Measurements from ENCODE around the gene IFIT1. TPM values are rescaled to one million over a fixed set of nuclear protein-coding genes. Genes with fewer than 3 reads are reported as not detected.

Gene IFIT1
- total RNA-seq, 1 donor from 2014 or later = 51.1 TPM

- no peak for ATAC-seq
- no peaks in the 10 kb centered on the region for H3K36me3 ChIP-seq
Measured at GRCh38 chr10:89379103-89379502, 13.3 kb upstream of the IFIT1 start.

GRCh38 chr10:89382757-89383156 lies 9.7 kb upstream of the IFIT1 start:
- TF ChIP-seq CTCF (IDR thresholded peaks at IDR 0.05) = no peak
- H3K4me1 ChIP-seq = no peaks in the 10 kb centered on the region
- no peaks in the 10 kb centered on the region for H3K27me3 ChIP-seq
- intact Hi-C loops (cut with DNase I) = no loop called here
- DNase-seq = no peak
- no peak overlapping the region for H3K4me3 ChIP-seq
- H3K36me3 ChIP-seq = no peaks in the 10 kb centered on the region
- ATAC-seq = no peak
- no peaks in the 10 kb centered on the region for H3K9me3 ChIP-seq
- H3K27ac ChIP-seq = no peak overlapping the region

More at GRCh38 chr10:89379103-89379502, 13.3 kb upstream of the IFIT1 start:
- TF ChIP-seq CTCF (IDR thresholded peaks at IDR 0.05) = no peak
- H3K4me3 ChIP-seq = no peak overlapping the region
- H3K27me3 ChIP-seq = no peaks in the 10 kb centered on the region
- no peak overlapping the region for H3K27ac ChIP-seq
- no peaks in the 10 kb centered on the region for H3K9me3 ChIP-seq
- peaks cover 6% of the 10 kb centered on the region for H3K4me1 ChIP-seq
- intact Hi-C loops (cut with DNase I) = no loop called here
- DNase-seq = no peak

GRCh38 chr10:89384474-89385340 lies 7.7 kb upstream of the IFIT1 start:
- Histone ChIP-seq H3K4me1 (no peaks in the 10 kb centered on the region), H3K36me3 (no peaks in the 10 kb centered on the region), H3K9me3 (no peaks in the 10 kb centered on the region), H3K27me3 (no peaks in the 10 kb centered on the region), H3K27ac (no peak overlapping the region), H3K4me3 (no peak overlapping the region)
- TF ChIP-seq CTCF (IDR thresholded peaks at IDR 0.05) = no peak
- intact Hi-C loops (cut with DNase I) = no loop called here
- ATAC-seq = peak; percentile 86
- no peak for DNase-seq

GRCh38 chr10:89388806-89389205 lies 3.6 kb upstream of the IFIT1 start:
- H3K4me3 ChIP-seq = no peak overlapping the region
- intact Hi-C loops (cut with DNase I) = no loop called here

GRCh38 chr10:89389254-89389653 lies 3.2 kb upstream of the IFIT1 start:
- peak; percentile 33 for TF ChIP-seq CTCF (IDR thresholded peaks at IDR 0.05)

More at GRCh38 chr10:89388806-89389205, 3.6 kb upstream of the IFIT1 start:
- DNase-seq = no peak
- Histone ChIP-seq H3K27me3 (no peaks in the 10 kb centered on the region), H3K36me3 (no peaks in the 10 kb centered on the region), H3K9me3 (no peaks in the 10 kb centered on the region), H3K4me1 (peaks cover 15% of the 10 kb centered on the region), H3K27ac (no peak overlapping the region)
- no peak for ATAC-seq
- no peak for TF ChIP-seq CTCF (IDR thresholded peaks at IDR 0.05)

More at GRCh38 chr10:89389254-89389653, 3.2 kb upstream of the IFIT1 start:
- no peak overlapping the region for H3K27ac ChIP-seq
- no peaks in the 10 kb centered on the region for H3K9me3 ChIP-seq
- ATAC-seq (no peak), DNase-seq (no peak)
- H3K4me3 ChIP-seq = no peak overlapping the region
- H3K36me3 ChIP-seq = no peaks in the 10 kb centered on the region
- no peaks in the 10 kb centered on the region for H3K27me3 ChIP-seq
- peaks cover 20% of the 10 kb centered on the region for H3K4me1 ChIP-seq
- intact Hi-C loops (cut with DNase I) = no loop called here

Data from upper lobe of right lung (tissue), 1 donor.